ENCODE measurements around the gene MUC3A.
"Not testable (repeated sequence)": the region's sequence is repeated elsewhere in the genome, so short reads cannot be mapped to it uniquely, and the experiment has no call there.

MUC3A gene, protein sequence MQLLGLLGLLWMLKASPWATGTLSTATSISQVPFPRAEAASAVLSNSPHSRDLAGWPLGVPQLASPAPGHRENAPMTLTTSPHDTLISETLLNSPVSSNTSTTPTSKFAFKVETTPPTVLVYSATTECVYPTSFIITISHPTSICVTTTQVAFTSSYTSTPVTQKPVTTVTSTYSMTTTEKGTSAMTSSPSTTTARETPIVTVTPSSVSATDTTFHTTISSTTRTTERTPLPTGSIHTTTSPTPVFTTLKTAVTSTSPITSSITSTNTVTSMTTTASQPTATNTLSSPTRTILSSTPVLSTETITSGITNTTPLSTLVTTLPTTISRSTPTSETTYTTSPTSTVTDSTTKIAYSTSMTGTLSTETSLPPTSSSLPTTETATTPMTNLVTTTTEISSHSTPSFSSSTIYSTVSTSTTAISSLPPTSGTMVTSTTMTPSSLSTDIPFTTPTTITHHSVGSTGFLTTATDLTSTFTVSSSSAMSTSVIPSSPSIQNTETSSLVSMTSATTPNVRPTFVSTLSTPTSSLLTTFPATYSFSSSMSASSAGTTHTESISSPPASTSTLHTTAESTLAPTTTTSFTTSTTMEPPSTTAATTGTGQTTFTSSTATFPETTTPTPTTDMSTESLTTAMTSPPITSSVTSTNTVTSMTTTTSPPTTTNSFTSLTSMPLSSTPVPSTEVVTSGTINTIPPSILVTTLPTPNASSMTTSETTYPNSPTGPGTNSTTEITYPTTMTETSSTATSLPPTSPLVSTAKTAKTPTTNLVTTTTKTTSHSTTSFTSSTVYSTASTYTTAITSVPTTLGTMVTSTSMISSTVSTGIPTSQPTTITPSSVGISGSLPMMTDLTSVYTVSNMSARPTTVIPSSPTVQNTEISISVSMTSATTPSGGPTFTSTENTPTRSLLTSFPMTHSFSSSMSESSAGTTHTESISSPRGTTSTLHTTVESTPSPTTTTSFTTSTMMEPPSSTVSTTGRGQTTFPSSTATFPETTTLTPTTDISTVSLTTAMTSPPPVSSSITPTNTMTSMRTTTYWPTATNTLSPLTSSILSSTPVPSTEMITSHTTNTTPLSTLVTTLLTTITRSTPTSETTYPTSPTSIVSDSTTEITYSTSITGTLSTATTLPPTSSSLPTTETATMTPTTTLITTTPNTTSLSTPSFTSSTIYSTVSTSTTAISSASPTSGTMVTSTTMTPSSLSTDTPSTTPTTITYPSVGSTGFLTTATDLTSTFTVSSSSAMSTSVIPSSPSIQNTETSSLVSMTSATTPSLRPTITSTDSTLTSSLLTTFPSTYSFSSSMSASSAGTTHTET (N-terminal part only)

DNA sequence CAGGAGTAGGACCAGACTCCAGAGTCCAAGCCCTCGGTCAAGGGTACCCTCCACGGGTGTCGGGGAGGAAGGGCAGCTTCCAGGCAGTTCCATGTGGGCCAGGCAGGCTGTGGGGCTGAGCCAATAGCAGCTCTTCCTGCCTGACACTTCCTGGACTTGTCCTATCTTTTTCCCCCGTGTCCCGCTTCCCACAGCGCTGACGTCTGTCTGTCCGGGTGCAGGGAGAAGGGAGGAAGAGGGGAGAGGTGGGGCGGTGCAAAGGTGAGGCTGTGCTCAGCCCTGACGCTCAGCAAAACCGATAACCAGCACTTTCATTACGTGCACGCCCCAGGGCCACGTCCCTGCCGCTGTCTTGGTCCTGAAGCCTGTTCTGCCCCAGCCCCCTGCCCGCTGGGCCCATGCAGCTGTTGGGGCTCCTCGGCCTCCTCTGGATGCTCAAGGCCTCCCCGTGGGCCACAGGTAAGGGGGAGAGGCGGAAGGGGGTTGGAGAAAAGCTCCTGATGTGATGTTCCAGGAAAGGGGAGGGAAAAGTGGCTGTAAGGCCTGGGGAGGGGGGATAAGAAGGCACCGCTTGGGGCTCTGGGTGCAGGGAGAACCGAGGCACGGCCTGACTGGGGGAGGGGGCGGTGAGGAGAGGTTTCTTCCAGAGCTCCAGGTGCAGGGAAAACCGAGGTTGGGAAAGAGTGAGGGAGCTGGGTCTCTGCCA is at the start of gene MUC3A:
MUC3A (plus strand) TSS at position 308 of the 706 bp plus-strand sequence; CDS start at position 399, 91 bp downstream.
- no peak for DNase-seq (ENCODE audit: low read depth)

DNA sequence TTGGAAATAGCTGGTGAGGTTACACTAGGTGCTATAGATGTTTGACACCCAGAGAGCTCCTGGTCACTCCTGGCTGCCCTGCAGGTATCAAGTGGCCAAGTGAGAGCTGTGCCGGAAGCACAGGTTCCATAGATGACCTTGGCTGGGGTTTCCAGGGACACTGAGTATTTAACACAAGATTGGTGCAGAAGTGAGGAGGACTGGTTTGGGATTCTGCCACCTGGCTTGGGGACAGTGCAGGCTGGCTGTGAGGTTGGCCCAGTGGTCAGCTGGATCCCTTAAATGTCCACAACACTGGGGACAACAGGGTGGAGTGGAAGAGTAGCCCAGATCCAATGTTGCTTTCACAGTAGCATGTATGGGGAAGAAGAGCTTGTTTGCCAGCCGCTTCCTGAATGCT is 48.4 kb upstream of the MUC3A start:
- DNase-seq (ENCODE audit: low read depth), result no peak

DNA sequence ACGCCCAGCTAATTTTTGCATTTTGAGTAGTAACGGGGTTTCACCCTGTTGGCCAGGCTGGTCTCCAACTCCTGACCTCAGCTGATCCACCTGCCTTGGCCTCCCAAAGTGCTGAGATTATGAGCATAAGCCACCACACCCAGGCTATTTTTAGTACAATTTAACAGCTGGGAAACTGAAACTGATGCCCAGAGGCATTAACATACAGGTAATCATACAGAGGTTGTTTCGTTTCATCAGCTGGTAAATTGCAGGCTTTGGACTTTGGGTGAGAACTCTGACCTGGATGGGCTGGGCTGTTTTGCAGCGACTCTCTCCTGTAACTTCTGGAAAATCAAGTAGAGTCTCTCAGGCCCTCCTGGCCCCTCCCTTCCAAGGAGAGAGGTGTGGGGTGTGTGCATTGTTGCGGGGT is 47.4 kb upstream of the MUC3A start:
- no peak for DNase-seq (ENCODE audit: low read depth)

DNA sequence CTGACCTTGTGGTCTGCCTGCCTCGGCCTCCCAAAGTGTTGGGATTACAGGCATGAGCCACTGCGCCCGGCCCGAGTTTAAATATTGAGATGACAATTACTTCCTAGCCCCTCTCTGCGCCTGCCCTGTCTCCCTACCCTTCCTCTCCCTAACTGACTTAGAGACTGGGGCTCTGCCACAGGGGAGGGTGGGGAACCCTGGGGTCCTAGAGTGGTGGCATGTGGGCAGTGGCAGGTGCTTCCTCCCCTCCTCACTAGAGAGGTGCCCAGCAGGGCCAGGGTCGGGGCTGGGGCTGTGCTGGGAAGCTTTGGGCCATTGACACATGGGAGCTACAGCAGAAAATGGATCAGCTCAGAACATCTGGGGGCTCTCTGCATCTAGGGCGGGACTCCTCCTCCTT is 46.7 kb upstream of the MUC3A start:
- DNase-seq (ENCODE audit: low read depth), result no peak

DNA sequence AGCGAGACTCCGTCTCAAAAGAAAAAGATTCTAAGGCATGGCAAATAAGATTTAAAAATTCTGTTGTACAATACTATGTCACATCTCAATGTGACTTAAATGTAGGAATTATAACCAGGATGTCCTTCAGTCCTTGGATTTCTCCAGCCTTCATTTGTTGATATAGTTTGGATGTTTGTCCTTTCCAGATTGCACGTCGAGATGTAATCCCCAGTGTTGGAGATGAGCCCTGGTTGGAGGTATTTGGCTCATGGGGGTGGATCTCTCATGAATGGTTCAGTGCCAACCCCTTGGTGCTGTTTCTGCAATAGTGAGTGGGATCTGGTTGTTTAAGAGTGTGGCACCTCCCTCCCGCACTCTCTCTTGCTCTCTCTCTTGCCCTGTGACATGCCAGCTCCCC is 40.8 kb upstream of the MUC3A start:
- no peak for DNase-seq (ENCODE audit: low read depth)

DNA sequence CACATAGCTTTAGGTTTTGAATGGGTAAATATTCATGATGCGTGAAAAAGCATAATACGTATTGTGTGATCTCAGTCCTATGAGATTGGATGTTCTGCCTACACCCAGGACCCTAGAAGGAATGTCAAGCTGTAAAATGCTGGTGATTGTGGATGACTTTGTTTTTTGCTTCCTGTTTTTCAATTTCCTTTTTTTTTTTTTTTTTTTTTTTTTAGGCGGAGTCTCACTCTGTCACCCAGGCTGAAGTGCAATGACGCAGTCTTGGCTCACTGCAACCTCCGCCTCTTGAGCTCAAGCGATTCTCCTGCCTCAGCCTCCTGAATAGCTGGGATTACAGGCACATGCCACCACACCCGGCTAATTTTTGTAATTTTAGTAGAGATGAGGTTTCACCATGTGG is 38.9 kb upstream of the MUC3A start:
- DNase-seq (ENCODE audit: low read depth), result not testable (repeated sequence)

DNA sequence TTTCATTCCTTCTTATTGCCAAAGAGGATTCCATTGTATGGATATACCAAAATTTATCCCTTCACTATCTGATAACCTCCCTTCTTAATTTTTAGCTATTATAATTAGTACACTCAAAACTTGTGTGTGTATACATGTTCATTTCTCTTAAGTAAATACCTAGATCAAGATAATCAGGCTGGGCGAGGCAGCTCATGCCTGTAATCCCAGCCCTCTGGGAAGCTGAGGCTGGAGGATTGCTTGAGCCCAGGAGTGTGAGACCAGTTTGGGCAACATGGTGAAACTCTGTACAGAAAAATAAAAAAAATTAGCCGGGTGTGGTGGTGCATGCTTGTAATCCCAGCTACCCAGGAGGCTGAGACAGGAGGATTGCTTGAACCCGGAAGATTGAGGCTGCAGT is 37.9 kb upstream of the MUC3A start:
- DNase-seq (ENCODE audit: low read depth), result no peak

DNA sequence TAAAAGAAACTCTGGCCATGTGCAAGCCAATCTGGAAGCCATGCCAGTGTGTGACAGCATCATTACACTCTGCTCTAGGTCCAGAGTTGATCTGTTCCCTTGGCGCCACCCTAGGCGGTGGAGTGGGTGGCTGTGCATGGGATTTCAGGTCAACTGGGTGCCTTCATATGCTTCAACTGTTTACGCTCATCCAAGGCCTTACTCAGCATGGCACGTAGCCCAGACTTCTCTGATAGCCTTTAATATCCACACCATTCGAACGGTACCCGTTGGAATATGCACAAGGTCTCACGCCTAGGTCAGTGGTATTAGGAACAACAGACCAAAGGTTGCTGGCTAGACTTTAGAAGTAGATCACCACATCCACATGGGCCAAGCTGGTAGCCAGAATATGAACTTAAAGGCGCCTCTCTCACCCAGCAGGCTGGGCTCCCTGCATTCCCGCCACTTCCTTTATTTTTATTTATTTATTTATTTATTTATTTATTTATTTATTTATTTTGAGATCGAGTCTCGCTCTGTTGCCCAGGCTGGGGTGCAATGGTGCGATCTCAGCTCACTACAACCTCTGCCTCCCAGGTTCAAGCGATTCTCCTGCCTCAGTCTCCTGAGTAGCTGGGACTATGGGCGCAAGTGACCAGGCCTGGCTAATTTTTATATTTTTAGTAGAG is 35.0 kb upstream of the MUC3A start:
- no peak for DNase-seq (ENCODE audit: low read depth)

DNA sequence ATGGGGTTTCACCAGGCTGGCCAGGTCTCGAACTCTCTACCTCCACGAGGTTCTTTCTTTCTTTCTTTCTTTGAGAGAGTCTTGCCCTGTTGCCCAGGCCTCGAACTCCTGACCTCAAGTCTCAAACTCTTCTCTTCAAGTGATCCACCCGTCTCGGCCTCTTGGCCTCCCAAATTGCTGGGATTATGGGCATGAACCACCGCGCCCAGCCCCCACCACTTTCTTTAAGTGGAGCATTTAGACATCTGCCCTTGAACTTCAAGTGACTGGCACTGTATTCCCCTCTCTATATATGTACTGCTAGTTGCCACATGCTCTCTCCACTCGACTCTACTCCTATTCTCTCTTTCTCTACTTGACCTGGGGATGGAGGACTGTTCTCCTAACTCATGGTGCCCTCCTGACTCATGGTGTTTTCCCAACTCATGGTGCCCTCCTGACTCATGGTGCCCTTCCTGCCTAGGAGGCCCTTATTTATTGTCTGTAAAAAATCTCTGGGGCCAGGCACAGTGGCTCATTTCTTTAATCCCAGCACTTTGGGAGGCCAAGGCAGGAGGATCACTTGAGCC is 34.4 kb upstream of the MUC3A start:
- no peak for DNase-seq (ENCODE audit: low read depth)

DNA sequence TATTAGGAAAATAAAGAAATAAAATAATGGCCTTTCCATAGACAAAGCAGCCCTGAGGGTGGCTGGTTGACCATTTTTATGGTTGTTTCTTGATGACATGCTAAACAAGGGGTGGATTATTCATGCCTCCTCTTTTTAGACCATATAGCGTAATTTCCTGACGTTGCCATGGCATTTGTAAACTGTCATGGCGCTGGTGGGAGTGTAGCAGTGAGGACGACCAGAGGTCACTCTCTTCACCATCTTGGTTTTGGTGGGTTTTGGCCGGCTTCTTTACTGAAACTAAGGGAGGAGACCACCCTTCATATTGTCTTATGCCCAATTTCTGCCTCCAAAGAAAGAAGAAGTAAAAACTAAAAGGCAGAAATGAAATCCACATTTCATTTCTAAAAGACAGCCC is 30.0 kb upstream of the MUC3A start:
- not testable (repeated sequence) for DNase-seq (ENCODE audit: low read depth)

DNA sequence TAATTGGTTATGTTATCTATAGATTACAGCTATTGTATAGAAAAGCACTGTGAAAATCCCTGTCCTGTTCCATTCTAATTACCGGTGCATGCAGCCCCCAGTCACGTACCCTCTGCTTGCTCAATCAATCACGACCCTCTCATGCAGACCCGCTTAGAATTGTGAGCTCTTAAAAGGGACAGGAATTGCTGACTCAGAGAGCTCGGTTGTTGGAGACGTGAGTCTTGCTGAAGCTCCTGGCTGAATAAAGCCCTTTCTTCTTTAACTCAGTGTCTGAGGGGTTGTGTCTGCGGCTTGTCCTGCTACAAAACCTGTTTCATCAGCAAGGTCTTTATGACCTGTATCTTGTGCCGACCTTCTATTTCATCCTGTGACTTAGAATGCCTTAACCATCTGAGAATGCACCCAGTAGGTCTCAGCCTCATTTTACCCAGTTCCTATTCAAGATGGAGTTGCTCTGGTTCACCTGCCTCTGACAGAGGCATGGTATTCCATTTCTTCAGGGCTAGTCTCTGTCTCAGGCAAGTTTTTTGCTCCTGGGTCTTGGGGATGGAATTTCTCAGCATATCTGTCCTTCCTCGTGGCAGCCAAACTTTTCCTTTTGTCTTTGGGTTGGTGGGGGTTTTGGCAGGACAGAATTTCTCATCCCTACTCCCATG is 29.4 kb upstream of the MUC3A start:
- not testable (repeated sequence) for DNase-seq (ENCODE audit: low read depth)

DNA sequence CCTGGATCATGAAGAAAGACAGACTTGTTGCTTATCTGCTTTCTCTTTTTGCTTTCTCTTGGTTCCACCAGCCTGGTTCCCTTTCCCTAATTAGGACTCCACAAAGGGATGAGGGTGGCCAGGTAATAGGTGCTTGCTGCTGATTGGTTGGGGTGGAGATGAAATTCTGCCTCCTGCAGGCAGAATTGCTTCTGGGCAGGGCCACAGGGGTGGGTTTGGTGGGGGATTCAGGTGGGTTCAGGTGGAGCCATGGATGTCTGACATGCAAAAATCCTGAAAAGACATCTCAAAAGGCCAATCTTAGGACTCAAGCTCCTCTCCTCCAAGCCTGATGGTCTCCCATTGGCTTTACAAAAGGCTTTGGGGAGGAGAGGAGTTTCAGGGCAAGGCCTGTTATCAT is 28.3 kb upstream of the MUC3A start:
- no peak for DNase-seq (ENCODE audit: low read depth)

DNA sequence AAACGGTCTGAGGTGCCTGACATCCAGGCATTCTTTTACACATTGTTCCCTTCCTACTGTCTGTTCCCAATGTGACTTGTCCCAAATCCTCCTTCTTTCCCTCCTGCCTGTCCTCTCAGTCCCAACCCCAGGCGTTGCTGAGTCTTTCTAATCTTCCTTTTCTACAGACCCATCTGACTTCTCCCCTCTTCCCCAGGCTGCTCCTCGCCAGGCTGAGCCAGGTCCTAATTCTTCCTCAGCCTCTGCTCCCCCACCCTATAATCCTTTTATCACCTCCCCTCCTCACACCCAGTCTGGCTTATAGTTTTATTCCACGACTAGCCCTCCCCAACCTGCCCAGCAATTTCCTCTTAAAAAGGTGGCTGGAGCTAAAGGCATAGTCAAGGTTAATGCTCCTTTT is 25.7 kb upstream of the MUC3A start:
- not testable (repeated sequence) for DNase-seq (ENCODE audit: low read depth)

DNA sequence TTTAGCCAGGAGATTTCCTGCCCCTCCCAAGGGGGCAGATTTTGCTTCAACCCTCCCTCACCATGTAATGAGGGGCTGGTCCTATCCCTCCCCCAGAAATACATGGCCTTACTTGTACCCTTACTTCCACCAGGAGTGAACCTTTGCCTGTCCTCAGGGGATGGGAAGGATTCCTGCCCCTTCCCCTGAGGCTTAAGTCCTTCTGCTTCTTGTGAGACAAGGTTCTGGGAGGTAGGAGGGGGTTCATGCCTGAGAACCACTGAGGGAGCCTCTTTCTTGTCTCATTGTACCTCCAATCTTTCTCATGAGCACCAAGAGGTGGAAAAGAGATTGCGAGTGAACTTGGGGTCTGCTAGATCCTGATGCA is 19.5 kb upstream of the MUC3A start:
- no peak for DNase-seq (ENCODE audit: low read depth)

DNA sequence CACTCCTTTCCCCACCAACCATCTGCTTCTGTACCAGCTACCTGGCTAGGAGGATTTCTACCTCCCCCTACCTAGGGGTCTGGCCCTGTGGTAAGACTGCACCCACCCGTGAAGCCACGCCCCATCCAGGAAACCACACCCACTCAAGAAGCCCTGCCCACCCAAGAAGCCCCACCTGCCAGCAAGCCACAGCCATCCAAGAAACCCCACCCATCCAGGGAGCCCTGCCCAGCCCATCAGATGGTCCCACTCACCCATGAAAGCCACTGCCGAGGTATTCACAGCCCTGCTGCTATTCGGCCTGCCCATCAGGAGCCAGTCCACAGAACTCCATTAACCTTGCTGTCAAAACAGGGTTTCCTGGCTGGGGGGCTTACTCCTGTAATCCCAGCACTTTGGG is 15.6 kb upstream of the MUC3A start:
- DNase-seq (ENCODE audit: low read depth), result no peak

DNA sequence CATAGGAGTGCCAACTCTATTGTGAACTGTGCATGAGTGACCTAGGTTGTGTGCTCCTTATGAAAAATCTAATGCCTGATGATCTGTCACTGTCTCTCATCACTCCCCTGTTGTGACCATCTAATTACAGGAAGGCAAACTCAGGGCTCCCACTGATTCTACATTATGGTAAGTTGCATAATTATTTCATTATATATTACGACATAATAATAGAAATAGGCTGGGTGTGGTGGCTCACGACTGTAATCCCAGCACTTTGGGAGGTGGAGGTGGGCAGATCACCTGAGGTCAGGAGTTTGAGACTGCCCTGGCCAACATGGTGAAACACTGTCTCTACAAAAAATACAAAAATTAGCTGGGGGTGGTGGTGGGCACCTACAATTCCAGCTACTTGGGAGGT is 14.0 kb upstream of the MUC3A start:
- DNase-seq (ENCODE audit: low read depth), result not testable (repeated sequence)

DNA sequence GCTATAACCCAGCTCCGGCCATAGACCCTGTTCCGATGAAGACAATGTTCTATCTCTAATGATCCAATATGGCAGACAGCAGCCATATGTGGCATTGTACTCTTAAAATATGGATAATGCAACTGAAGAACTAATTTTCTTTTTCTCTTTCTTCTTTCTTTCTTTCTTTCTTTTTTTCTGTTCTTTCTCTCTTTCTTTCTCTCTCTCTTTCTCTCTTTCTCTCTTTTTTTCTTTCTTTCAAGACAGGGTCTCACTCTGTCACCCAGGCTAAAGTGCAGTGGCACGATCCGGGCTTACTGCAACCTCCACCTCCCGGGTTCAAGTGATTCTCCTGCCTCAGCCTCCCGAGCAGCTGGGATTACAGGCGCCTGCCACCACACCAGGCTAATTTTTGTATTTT is 13.2 kb upstream of the MUC3A start:
- not testable (repeated sequence) for DNase-seq (ENCODE audit: low read depth)

DNA sequence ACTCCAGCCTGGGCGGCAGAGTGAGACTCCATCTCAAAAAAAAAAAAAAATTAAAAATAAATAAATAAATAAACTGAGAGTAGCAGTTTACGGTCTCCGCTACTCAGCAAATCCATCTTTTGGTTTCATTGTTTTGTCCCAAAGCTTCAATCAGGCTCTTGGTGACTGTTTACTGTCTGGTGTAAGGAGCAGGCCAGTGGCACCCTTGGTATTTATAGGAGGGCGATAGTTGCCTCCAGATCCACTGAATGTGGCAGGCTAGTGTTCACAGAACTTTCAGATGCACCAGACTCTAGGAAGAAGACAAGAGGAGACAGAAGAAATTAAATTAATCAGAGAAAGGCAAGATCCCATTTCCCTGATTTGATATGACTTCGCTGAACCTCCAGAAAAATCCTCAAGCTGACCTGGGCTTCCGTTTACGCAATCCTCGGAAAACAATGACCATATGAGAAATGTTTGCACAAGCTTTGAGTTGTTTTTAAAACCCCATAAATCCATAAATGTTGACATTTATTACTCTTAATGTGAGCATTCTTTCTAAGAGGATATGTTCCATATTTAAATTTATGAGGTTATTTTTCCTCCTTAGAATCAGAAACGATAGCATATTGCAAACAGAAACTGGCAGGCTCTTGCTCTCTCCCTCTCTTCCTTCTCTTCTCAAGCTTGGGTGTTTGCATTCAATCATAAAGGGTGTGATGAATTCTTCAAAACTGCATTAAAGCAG is 7.1 kb upstream of the MUC3A start:
- DNase-seq (ENCODE audit: low read depth), result no peak

DNA sequence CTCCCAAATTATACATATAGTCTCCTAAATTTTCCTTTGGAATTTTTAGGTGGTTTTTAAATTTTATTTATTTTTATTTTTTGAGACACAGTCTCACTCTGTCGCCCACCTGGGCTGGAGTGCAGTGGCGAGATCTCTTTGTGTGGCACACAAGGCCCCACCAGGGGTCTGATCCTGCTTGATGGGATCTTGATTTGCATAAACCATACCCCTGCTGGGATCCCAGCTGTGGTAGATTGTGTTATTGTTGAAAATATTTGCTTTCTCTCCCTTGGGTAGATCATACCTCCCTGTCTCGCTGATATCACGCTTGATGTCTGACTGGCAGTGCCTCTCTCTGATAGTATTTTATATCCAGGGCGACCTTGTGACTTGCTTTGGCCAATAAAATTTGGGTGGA is 5.6 kb upstream of the MUC3A start:
- no peak for DNase-seq (ENCODE audit: low read depth)

DNA sequence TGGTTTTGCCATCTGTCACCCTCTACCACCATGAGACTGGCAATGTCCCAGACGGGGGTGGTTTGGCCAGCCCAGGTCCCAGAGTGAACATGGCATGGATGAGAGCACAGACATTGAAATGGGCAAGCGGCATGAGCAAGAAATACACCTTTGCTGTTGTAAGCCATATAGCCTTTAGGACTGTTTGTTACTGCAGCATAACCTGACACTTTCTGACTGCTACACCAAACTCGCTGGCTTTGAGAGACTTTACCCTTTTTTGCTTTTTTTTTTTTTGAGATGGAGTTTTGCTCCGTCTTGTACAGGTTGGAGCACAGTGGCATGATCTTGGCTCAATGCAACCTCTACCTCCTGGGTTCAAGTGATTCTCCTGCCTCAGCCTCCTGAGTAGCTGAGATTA is 5.2 kb upstream of the MUC3A start:
- DNase-seq (ENCODE audit: low read depth), result no peak

All from CMK (cell line).